Neural progenitor cell (in vitro differentiated cells): ENCODE data around the gene TMEM179. TPM values are rescaled to one million over a fixed set of nuclear protein-coding genes. Genes with fewer than 3 reads are reported as not detected.
A peak's percentile ranks its signal among the peaks of the same experiment; 100 is the strongest.
"Not testable (repeated sequence)": the region's sequence is repeated elsewhere in the genome, so short reads cannot be mapped to it uniquely, and the experiment has no call there.

Experiments used
- DNase-seq: peaks from one replicate; pipeline ENCODE4 v3.0.0-alpha.2; 2016; ENCODE audit warnings: low spot score
- H2AFZ ChIP-seq: fragments of 200-600 bp; sonication (generic); replicated peaks from 2 replicates; pipeline ENCODE4 v1.6.1; 2016; ENCODE audit warnings: antibody characterized with exemption
- H3F3A ChIP-seq: fragments of 200-600 bp; sonication (generic); 2 replicates; pipeline ENCODE4 v1.6.1; 2016; ENCODE audit warnings: antibody characterized with exemption, low read depth
- H3K27ac ChIP-seq: fragments of 200-600 bp; sonication (generic); 2 replicates; pipeline ENCODE4 v1.5.1; 2016; ENCODE audit warnings: mild to moderate bottlenecking
- H3K27me3 ChIP-seq: fragments of 200-600 bp; sonication (generic); 2 replicates; pipeline ENCODE4 v1.6.1; 2016; ENCODE audit warnings: mild to moderate bottlenecking, moderate library complexity
- H3K36me3 ChIP-seq: fragments of 200-600 bp; sonication (generic); 2 replicates; pipeline ENCODE4 v1.5.1; 2016
- H3K4me1 ChIP-seq: fragments of 200-600 bp; sonication (generic); 2 replicates; pipeline ENCODE4 v1.6.1; 2016; ENCODE audit warnings: mixed run types
- H3K4me2 ChIP-seq: fragments of 200-600 bp; sonication (generic); 2 replicates; pipeline ENCODE4 v1.6.1; 2016
- H3K4me3 ChIP-seq: fragments of 200-600 bp; sonication (generic); 2 replicates; pipeline ENCODE4 v1.5.1; 2016
- H3K79me2 ChIP-seq: fragments of 200-600 bp; sonication (generic); 2 replicates; pipeline ENCODE4 v1.6.1; 2016; ENCODE audit warnings: low read depth
- H3K9ac ChIP-seq: fragments of 200-600 bp; sonication (generic); 2 replicates; pipeline ENCODE4 v1.6.1; 2016
- H3K9me3 ChIP-seq: fragments of 200-600 bp; sonication (generic); 2 replicates; pipeline ENCODE4 v1.5.1; 2016; ENCODE audit warnings: low read depth
- H4K20me1 ChIP-seq: fragments of 200-600 bp; sonication (generic); 2 replicates; pipeline ENCODE4 v1.6.1; 2016; ENCODE audit warnings: low read depth
- H3K27ac Mint-ChIP-seq: 3 replicates; pipeline ENCODE4 v1.8.0; 2021; ENCODE audit warnings: mixed read lengths
- H3K27me3 Mint-ChIP-seq: 2 replicates; pipeline ENCODE4 v1.8.0; 2022; ENCODE audit warnings: low read depth, mild to moderate bottlenecking, inconsistent platforms, moderate library complexity, mixed read lengths; ENCODE audit not compliant: insufficient read depth
- H3K36me3 Mint-ChIP-seq: 3 replicates; pipeline ENCODE4 v1.8.0; 2021; ENCODE audit warnings: mixed read lengths
- H3K4me1 Mint-ChIP-seq: 3 replicates; pipeline ENCODE4 v1.8.0; 2021; ENCODE audit warnings: mixed read lengths
- H3K4me3 Mint-ChIP-seq: 3 replicates; pipeline ENCODE4 v1.8.0; 2021; ENCODE audit warnings: mild to moderate bottlenecking, moderate library complexity, mixed read lengths
- H3K9me3 Mint-ChIP-seq: 3 replicates; pipeline ENCODE4 v1.8.0; 2020; ENCODE audit warnings: mixed read lengths
- EZH2 ChIP-seq: fragments of 200-600 bp; sonication (generic); IDR thresholded peaks from 2 replicates; pipeline ENCODE4 v1.6.1; 2017; ENCODE audit warnings: antibody characterized with exemption, mild to moderate bottlenecking, moderate library complexity
- EZH2phosphoT487 ChIP-seq: fragments of 200-600 bp; sonication (generic); IDR thresholded peaks from 2 replicates; pipeline ENCODE4 v1.6.1; 2017; ENCODE audit warnings: antibody characterized with exemption
- total RNA-seq: library from RNA; depleted of rRNA; stranded (reverse); fragments of >200 nt; gene quantifications from 2 replicates; pipeline ENCODE4 v1.2.3, GENCODE V29; 2015; ENCODE audit warnings: low replicate concordance
- TF ChIP-seq, protein P1 (sequence below): fragments of 200-600 bp; sonication (generic); IDR thresholded peaks from 2 replicates; pipeline ENCODE4 v1.5.1; 2017; ENCODE audit warnings: antibody characterized with exemption, mild to moderate bottlenecking

The TMEM179 gene
- total RNA-seq, 1 donor from 2014 or later = 0.77 TPM

DNA sequence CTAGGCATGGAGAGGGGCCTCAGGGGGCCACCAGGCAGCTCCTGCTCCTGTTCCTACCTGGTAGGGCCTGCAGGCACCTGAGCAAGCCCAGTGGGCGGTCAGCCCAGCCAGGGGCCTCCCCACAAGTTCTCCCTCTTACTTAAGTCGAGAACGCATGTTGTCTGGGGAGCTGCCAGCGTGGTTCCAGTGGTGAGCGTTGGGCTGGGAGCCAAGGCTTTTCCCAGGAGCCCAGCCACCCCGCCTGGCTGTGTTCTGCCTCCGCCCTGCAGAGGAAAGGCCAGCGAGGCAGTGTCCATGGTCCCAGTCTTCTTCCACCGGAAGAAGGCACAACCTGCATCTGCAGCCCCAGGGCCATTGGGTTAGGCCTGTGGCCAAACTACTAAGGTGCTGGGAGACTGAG lies 23.6 kb downstream of the TMEM179 start:
- no peak overlapping the region for H3K27ac Mint-ChIP-seq
- no peaks in the 10 kb centered on the region for H3K36me3 Mint-ChIP-seq
- no peak overlapping the region for H3K9ac ChIP-seq
- H3K4me1 ChIP-seq = no peaks in the 10 kb centered on the region
- no peaks in the 10 kb centered on the region for H3K9me3 ChIP-seq
- no peaks in the 10 kb centered on the region for H3K36me3 ChIP-seq
- no peak for DNase-seq
- H3K27ac ChIP-seq = no peak overlapping the region
- no peaks in the 10 kb centered on the region for H3K27me3 ChIP-seq
- no peak overlapping the region for H2AFZ ChIP-seq
- peaks cover 15% of the 10 kb centered on the region for H3K4me1 Mint-ChIP-seq
- H3K4me3 ChIP-seq = no peak overlapping the region
- H3K27me3 Mint-ChIP-seq = peaks cover 12% of the 10 kb centered on the region
- H4K20me1 ChIP-seq = no peaks in the 10 kb centered on the region
- no peaks in the 10 kb centered on the region for H3K9me3 Mint-ChIP-seq
- H3K79me2 ChIP-seq = no peaks in the 10 kb centered on the region
- no peak overlapping the region for H3K4me3 Mint-ChIP-seq
- no peak overlapping the region for H3K4me2 ChIP-seq
- TF ChIP-seq EZH2 (no peak), EZH2phosphoT487 (no peak)
- TF ChIP-seq, protein P1, sequence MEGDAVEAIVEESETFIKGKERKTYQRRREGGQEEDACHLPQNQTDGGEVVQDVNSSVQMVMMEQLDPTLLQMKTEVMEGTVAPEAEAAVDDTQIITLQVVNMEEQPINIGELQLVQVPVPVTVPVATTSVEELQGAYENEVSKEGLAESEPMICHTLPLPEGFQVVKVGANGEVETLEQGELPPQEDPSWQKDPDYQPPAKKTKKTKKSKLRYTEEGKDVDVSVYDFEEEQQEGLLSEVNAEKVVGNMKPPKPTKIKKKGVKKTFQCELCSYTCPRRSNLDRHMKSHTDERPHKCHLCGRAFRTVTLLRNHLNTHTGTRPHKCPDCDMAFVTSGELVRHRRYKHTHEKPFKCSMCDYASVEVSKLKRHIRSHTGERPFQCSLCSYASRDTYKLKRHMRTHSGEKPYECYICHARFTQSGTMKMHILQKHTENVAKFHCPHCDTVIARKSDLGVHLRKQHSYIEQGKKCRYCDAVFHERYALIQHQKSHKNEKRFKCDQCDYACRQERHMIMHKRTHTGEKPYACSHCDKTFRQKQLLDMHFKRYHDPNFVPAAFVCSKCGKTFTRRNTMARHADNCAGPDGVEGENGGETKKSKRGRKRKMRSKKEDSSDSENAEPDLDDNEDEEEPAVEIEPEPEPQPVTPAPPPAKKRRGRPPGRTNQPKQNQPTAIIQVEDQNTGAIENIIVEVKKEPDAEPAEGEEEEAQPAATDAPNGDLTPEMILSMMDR = no peak
- no peaks in the 10 kb centered on the region for H3F3A ChIP-seq

GRCh38 chr14:104579939-104580338 lies 24.6 kb downstream of the TMEM179 start:
- not testable (repeated sequence) for H3K4me1 ChIP-seq, H2AFZ ChIP-seq, H3K79me2 ChIP-seq, H3K4me2 ChIP-seq, H3K36me3 ChIP-seq, H3K9me3 Mint-ChIP-seq, H4K20me1 ChIP-seq, H3K4me3 Mint-ChIP-seq, H3K36me3 Mint-ChIP-seq, H3F3A ChIP-seq, DNase-seq, H3K27me3 ChIP-seq, H3K27ac ChIP-seq, H3K9me3 ChIP-seq, H3K27ac Mint-ChIP-seq, H3K9ac ChIP-seq, H3K4me3 ChIP-seq
- Mint-ChIP-seq H3K4me1 (peaks cover 21% of the 10 kb centered on the region), H3K27me3 (peaks cover 15% of the 10 kb centered on the region)

GRCh38 chr14:104579507-104579906 lies 25.1 kb downstream of the TMEM179 start, which contains the start of gene C14orf180:
TSS of gene C14orf180 (plus strand) at chr14:104579764. CDS start at chr14:104586431, 6,667 bp downstream.
- Histone ChIP-seq H3K9ac (no peak within 1 kb of the TSS), H3K4me1 (no peaks in the 10 kb centered on the region), H3K4me2 (no peak within 1 kb of the TSS), H2AFZ (no peak within 1 kb of the TSS), H3K79me2 (no peaks in the 10 kb centered on the region), H4K20me1 (no peaks in the 10 kb centered on the region), H3K36me3 (no peaks in the 10 kb centered on the region), H3K27ac (no peak within 1 kb of the TSS), H3F3A (no peaks in the 10 kb centered on the region), H3K9me3 (no peaks in the 10 kb centered on the region), H3K4me3 (no peak within 1 kb of the TSS), H3K27me3 (no peaks in the 10 kb centered on the region)
- TF ChIP-seq EZH2 = no peak
- TF ChIP-seq, protein P1 = no peak
- TF ChIP-seq EZH2phosphoT487 = no peak
- no peaks in the 10 kb centered on the region for H3K9me3 Mint-ChIP-seq
- no peaks in the 10 kb centered on the region for H3K36me3 Mint-ChIP-seq
- H3K27me3 Mint-ChIP-seq = peaks cover 14% of the 10 kb centered on the region
- peaks cover 22% of the 10 kb centered on the region for H3K4me1 Mint-ChIP-seq
- H3K4me3 Mint-ChIP-seq = no peak within 1 kb of the TSS
- no peak for DNase-seq
- H3K27ac Mint-ChIP-seq = peak within 1 kb of the TSS; percentile 79

- peaks cover 4% of the 10 kb centered on the region for H3K4me1 ChIP-seq
Measured at GRCh38 chr14:104578321-104578720, 26.3 kb downstream of the TMEM179 start.

More at GRCh38 chr14:104578321-104578720, 26.3 kb downstream of the TMEM179 start:
- no peaks in the 10 kb centered on the region for H3K9me3 ChIP-seq
- TF ChIP-seq, protein P1 = no peak
- no peaks in the 10 kb centered on the region for H3K27me3 ChIP-seq
- no peak for DNase-seq
- no peaks in the 10 kb centered on the region for H3K36me3 ChIP-seq
- H3K27ac Mint-ChIP-seq = no peak overlapping the region
- no peak overlapping the region for H3K27ac ChIP-seq
- H2AFZ ChIP-seq = no peak overlapping the region
- no peak overlapping the region for H3K4me2 ChIP-seq
- H3K9ac ChIP-seq = no peak overlapping the region
- peaks cover 23% of the 10 kb centered on the region for H3K4me1 Mint-ChIP-seq
- no peak overlapping the region for H3K4me3 Mint-ChIP-seq
- H3K27me3 Mint-ChIP-seq = peaks cover 10% of the 10 kb centered on the region
- H3F3A ChIP-seq = no peaks in the 10 kb centered on the region
- H3K79me2 ChIP-seq = no peaks in the 10 kb centered on the region
- no peak overlapping the region for H3K4me3 ChIP-seq
- H3K9me3 Mint-ChIP-seq = no peaks in the 10 kb centered on the region
- H3K36me3 Mint-ChIP-seq = no peaks in the 10 kb centered on the region
- no peaks in the 10 kb centered on the region for H4K20me1 ChIP-seq
